HL-60 (cell line): ENCODE measurements around the gene PCP4.

ENCODE experiments used
- GABPA ChIP-seq: IDR thresholded peaks from 2 replicates; pipeline ENCODE4 v1.6.1; 2012; ENCODE audit warnings: low read depth
- POLR2AphosphoS5 ChIP-seq: IDR thresholded peaks from 2 replicates; pipeline ENCODE4 v1.6.1; 2012; ENCODE audit warnings: low read depth
- SPI1 ChIP-seq: IDR thresholded peaks from 2 replicates; pipeline ENCODE4 v1.6.1; 2012; ENCODE audit warnings: low read depth, mild to moderate bottlenecking, borderline replicate concordance
- TF ChIP-seq, protein P1 (sequence below): IDR thresholded peaks from one replicate; pipeline ENCODE4 v1.5.1; 2011; ENCODE audit warnings: low read length, control low read depth, inconsistent platforms; ENCODE audit not compliant: insufficient read depth
- TF ChIP-seq, protein P2 (sequence below): IDR thresholded peaks from 2 replicates; pipeline ENCODE4 v1.6.1; 2012; ENCODE audit warnings: low read depth; ENCODE audit not compliant: insufficient replicate concordance

DNA sequence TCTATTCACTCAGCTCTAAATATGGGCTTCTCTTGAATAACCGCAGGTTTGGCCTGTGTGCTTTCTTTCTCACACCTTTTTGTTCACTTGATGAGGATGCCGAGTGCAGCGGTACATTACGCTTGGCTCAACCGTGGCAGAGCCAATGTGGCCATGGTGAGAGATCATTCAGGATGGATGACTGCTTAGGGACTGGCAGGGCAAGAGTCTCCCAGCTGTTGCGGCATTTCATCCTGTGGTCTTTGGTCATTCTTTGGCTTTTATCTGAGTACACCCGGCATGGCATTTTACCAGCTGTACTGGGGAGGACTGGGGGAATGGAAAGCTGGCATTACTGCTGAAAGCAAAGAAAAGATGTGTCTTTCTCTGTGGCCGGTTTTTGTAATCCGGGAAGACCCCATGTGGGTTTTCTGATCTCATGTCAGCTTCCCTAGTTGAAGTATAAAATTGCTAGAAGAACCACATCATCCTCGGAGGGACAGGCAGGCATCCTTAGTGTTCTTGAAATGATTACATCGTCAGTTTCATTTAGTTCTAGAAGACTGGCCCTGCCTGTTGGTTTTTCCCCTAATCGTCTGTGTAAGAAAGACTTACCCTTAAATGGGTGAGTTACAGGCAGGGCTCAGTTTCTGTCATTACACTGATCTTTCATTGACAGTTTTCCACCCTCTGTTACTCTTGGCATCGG, 15.1 kb downstream of the PCP4 start:
- TF ChIP-seq, protein P1, sequence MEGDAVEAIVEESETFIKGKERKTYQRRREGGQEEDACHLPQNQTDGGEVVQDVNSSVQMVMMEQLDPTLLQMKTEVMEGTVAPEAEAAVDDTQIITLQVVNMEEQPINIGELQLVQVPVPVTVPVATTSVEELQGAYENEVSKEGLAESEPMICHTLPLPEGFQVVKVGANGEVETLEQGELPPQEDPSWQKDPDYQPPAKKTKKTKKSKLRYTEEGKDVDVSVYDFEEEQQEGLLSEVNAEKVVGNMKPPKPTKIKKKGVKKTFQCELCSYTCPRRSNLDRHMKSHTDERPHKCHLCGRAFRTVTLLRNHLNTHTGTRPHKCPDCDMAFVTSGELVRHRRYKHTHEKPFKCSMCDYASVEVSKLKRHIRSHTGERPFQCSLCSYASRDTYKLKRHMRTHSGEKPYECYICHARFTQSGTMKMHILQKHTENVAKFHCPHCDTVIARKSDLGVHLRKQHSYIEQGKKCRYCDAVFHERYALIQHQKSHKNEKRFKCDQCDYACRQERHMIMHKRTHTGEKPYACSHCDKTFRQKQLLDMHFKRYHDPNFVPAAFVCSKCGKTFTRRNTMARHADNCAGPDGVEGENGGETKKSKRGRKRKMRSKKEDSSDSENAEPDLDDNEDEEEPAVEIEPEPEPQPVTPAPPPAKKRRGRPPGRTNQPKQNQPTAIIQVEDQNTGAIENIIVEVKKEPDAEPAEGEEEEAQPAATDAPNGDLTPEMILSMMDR, result no peak
- TF ChIP-seq SPI1, result no peak
- no peak for TF ChIP-seq GABPA
- TF ChIP-seq, protein P2, sequence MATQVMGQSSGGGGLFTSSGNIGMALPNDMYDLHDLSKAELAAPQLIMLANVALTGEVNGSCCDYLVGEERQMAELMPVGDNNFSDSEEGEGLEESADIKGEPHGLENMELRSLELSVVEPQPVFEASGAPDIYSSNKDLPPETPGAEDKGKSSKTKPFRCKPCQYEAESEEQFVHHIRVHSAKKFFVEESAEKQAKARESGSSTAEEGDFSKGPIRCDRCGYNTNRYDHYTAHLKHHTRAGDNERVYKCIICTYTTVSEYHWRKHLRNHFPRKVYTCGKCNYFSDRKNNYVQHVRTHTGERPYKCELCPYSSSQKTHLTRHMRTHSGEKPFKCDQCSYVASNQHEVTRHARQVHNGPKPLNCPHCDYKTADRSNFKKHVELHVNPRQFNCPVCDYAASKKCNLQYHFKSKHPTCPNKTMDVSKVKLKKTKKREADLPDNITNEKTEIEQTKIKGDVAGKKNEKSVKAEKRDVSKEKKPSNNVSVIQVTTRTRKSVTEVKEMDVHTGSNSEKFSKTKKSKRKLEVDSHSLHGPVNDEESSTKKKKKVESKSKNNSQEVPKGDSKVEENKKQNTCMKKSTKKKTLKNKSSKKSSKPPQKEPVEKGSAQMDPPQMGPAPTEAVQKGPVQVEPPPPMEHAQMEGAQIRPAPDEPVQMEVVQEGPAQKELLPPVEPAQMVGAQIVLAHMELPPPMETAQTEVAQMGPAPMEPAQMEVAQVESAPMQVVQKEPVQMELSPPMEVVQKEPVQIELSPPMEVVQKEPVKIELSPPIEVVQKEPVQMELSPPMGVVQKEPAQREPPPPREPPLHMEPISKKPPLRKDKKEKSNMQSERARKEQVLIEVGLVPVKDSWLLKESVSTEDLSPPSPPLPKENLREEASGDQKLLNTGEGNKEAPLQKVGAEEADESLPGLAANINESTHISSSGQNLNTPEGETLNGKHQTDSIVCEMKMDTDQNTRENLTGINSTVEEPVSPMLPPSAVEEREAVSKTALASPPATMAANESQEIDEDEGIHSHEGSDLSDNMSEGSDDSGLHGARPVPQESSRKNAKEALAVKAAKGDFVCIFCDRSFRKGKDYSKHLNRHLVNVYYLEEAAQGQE, result no peak
- no peak for TF ChIP-seq POLR2AphosphoS5
